AG04450 (cell line): ENCODE data around the gene GNA12. TPM values are rescaled to one million over a fixed set of nuclear protein-coding genes. Genes with fewer than 3 reads are reported as not detected.

ENCODE experiments used
- CTCF ChIA-PET: fragments of 300-600, 350-600 bp; formaldehyde crosslinking; extraction: SDS; loops from one replicate; lab custom pipeline; 2022; ENCODE audit warnings: antibody characterized with exemption, inconsistent platforms; lab: Charles Lee
- POLR2A ChIA-PET: fragments of 350-600 bp; formaldehyde crosslinking; extraction: SDS; loops from one replicate; lab custom pipeline; 2021; ENCODE audit warnings: antibody characterized with exemption, inconsistent platforms; lab: Yijun Ruan, JAX
- DNase-seq: peaks from one replicate; pipeline ENCODE4 v3.0.0-alpha.2; 2011; ENCODE audit warnings: low read depth, low spot score
- H3K27ac ChIP-seq: one replicate; pipeline ENCODE4 v1.5.1; 2012; ENCODE audit warnings: low read depth, low read length, control low read depth
- H3K27me3 ChIP-seq: one replicate; pipeline ENCODE4 v1.6.0; 2012; ENCODE audit warnings: low read length; ENCODE audit not compliant: control insufficient read depth, insufficient read depth
- H3K4me3 ChIP-seq: 2 replicates; pipeline ENCODE4 v1.5.1; 2011; ENCODE audit warnings: mild to moderate bottlenecking, low read depth, low read length, control low read depth
- H3K9me3 ChIP-seq: 2 replicates; pipeline ENCODE4 v1.5.1; 2012; ENCODE audit warnings: low read length; ENCODE audit not compliant: control insufficient read depth, insufficient read depth
- polyA plus RNA-seq: library from polyadenylated mRNA; depleted of rRNA; stranded (reverse); fragments of >200 nt; gene quantifications from 2 replicates; pipeline ENCODE4 v1.2.3, GENCODE V29; 2011
- TF ChIP-seq, protein P1 (sequence below): IDR thresholded peaks from 2 replicates; pipeline ENCODE4 v1.5.1; 2011; ENCODE audit warnings: low read depth, low read length, control low read depth, inconsistent platforms

Gene GNA12
- polyA plus RNA-seq, 1 experiment: 97.4 TPM

DNA sequence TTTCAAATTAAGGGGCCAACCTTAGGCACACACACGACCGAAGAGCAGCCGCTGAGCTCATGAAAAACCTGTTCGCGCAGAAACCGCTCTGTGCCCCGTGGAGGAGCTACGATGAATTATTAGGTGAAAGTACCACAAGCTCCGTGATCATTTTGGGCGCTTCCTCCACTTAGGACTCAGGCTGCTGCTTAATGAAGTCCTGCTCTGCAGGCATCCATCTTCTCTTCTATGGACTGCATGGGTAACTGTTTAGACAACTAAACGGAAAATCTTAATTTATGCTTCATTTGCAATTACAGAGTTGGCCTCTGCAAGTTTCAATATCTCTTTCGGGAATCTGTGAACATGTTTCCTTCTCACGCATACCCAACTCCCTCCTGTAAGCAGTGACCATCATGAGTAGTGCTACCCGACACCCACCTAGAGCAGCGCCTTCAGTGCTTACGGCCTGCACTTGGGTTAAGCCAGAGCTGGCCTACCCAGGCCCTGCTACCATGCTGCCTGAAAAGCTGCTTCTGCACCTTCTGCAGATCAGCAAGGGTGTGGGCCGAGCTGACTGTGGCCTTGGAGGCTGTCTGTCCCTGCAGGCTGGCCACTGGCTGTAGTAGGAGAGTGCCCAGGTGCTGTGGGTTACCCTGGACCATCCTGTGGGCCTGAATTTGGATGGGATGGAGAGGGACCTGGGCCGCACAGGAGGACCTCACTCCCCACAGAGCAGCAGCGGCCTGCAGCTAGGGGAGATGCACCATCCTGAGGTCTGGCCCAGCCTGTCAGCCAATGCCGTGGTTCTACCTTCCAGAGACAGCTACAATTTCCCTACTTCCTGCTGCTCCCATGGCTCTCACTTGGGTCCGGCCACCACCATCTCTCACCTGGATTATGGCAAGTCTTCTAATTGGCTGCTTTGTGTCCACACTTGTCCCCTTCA is 36.0 kb downstream of the GNA12 start:
- Histone ChIP-seq H3K27me3 (no peaks in the 10 kb centered on the region), H3K27ac (no peak overlapping the region), H3K9me3 (peaks cover 5% of the 10 kb centered on the region; the same call in 1 of the 2 replicates), H3K4me3 (no peak overlapping the region)
- ChIA-PET POLR2A (interaction anchor here (1.8 kb wide), 1 partner anchor 12 kb away, joined by 7 read pairs; no protein-coding TSS in a partner anchor), CTCF (no interaction called here)
- TF ChIP-seq, protein P1, sequence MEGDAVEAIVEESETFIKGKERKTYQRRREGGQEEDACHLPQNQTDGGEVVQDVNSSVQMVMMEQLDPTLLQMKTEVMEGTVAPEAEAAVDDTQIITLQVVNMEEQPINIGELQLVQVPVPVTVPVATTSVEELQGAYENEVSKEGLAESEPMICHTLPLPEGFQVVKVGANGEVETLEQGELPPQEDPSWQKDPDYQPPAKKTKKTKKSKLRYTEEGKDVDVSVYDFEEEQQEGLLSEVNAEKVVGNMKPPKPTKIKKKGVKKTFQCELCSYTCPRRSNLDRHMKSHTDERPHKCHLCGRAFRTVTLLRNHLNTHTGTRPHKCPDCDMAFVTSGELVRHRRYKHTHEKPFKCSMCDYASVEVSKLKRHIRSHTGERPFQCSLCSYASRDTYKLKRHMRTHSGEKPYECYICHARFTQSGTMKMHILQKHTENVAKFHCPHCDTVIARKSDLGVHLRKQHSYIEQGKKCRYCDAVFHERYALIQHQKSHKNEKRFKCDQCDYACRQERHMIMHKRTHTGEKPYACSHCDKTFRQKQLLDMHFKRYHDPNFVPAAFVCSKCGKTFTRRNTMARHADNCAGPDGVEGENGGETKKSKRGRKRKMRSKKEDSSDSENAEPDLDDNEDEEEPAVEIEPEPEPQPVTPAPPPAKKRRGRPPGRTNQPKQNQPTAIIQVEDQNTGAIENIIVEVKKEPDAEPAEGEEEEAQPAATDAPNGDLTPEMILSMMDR: no peak
- DNase-seq: no peak

GRCh38 chr7:2807460-2807844 is 36.7 kb downstream of the GNA12 start:
- TF ChIP-seq, protein P1: no peak
- DNase-seq: no peak
- POLR2A ChIA-PET: interaction anchor here (1.8 kb wide), 1 partner anchor 13 kb away, joined by 7 read pairs; no protein-coding TSS in a partner anchor
- H3K27me3 ChIP-seq: no peaks in the 10 kb centered on the region
- peaks cover 5% of the 10 kb centered on the region; the same call in 1 of the 2 replicates for H3K9me3 ChIP-seq
- no peak overlapping the region for H3K27ac ChIP-seq
- CTCF ChIA-PET: no interaction called here
- no peak overlapping the region for H3K4me3 ChIP-seq

DNA sequence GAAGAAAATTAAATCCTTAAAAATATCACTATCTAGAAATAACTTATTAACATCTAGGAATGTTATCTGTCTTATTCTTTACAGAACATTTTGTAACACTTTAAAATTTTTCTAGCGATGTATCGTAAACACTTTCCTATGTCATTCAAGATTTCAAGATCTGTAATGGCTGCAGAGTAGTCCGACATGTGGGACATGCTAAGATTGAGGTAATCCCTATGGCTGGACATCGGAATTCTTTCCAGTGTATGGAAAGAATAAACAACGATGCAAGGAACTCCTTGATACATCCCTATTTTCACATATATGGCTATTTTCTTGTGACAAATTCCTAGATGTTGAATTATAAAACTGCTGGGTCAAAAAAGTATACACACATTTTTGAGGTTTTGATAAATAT is 37.5 kb downstream of the GNA12 start:
- ChIA-PET POLR2A (interaction anchor here (1.8 kb wide), 1 partner anchor 14 kb away, joined by 7 read pairs; no protein-coding TSS in a partner anchor), CTCF (no interaction called here)
- H3K27me3 ChIP-seq: no peaks in the 10 kb centered on the region
- H3K4me3 ChIP-seq: no peak overlapping the region
- peaks cover 5% of the 10 kb centered on the region; the same call in 1 of the 2 replicates for H3K9me3 ChIP-seq
- no peak overlapping the region for H3K27ac ChIP-seq
- TF ChIP-seq, protein P1: no peak
- no peak for DNase-seq

DNA sequence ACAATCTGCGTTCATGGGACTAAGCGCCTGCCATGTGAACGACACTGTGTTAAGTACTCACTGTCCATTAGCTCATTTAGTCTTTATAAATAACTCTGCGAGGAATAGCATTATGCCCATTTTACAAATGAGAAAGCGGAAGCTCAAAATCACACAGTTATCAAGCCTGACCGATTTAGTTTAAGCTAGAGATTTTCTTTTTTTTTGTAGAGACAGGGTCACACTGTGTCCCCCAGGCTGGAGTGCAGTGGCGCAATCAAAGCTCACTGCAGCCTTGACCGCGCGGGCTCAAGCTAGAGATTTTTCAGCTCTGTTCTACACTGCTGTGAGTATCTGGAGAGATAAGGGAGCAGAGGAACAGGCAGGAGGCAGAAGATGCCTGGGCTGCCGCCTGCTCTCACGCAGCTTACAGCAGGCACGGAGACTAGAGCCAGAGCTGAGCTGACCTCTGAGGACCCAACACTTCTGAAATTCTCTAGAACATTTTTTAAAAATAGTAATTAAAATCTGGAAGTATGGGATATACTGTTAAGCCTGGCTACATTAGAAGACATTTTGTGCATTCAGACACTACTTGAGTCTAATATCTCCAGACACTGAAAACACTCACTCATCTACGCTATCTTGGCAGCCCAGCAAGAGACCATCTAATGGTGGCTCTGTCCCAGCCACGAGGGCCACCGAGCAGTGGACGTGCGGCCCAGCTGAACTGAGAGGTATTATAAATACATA is 38.7 kb downstream of the GNA12 start:
- CTCF ChIA-PET: interaction anchor here (0.6 to 0.8 kb wide), 2 partner anchors 9 to 309 kb away, joined by 3 to 4 read pairs; no protein-coding TSS in a partner anchor
- POLR2A ChIA-PET: no interaction called here
- no peak for DNase-seq

More for the DNA sequence above, 38.7 kb downstream of the GNA12 start:
- TF ChIP-seq, protein P1: no peak
- no peaks in the 10 kb centered on the region for H3K27me3 ChIP-seq
- H3K9me3 ChIP-seq: no peaks in the 10 kb centered on the region
- no peak overlapping the region for H3K4me3 ChIP-seq
- no peak overlapping the region for H3K27ac ChIP-seq
